GM18499 (cell line): ENCODE measurements around the gene IDH2.

ENCODE experiments used
- ATAC-seq: cut with Tn5 transposase; IDR thresholded peaks from one replicate; pipeline ENCODE4 v1.9.1; 2021; ENCODE audit warnings: moderate number of reproducible peaks; ENCODE audit not compliant: insufficient read depth, unreplicated experiment

The IDH2 gene

GRCh38 chr15:90033448-90033847, 68.8 kb downstream of the IDH2 start:
- ATAC-seq, result no peak
